Left renal cortex interstitium (tissue), 4 donors: Measurements from ENCODE around the gene CFAP77. TPM values are rescaled to one million over a fixed set of nuclear protein-coding genes. Genes with fewer than 3 reads are reported as not detected.
A peak's percentile ranks its signal among the peaks of the same experiment; 100 is the strongest.
"Not testable (repeated sequence)": the region's sequence is repeated elsewhere in the genome, so short reads cannot be mapped to it uniquely, and the experiment has no call there.

Experiments used
- DNase-seq, 4 donors: peaks; one replicate each; pipeline ENCODE4 v3.0.0-alpha.2; 2013; ENCODE audit warnings: low read depth in 4 of 4, low spot score in 2 of 4, missing footprints in 1 of 4
- polyA plus RNA-seq, 4 donors: library from polyadenylated mRNA; unstranded; fragments of 120-200 nt; gene quantifications; one replicate each; pipeline ENCODE4 v1.2.1, GENCODE V29; 2013; ENCODE audit not compliant: insufficient read length in 4 of 4

The CFAP77 gene
- polyA plus RNA-seq, 4 donors, result 0.68 to 1.6 (median 1.2) TPM

DNA sequence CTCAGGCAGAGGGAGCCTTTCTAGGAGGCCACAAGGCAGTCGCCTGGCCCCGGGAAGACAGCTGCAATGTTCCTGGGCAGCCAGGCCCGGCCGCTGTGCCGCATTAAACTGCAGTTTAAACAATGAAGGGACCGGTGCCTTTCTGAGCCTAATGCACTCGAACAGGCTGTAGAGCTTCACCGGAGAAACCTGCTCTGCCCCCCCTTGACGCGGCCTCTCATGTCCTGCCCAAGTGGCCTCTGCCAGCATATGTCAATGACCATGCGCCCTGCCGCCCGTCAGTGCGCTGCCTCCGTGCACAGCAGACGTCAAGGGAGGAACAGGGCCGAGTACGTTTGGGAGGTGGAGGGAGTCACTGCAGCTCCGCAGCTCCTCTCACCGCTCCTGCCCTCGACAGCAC, 133.9 kb downstream of the CFAP77 start:
- no peak for DNase-seq

GRCh38 chr9:132545578-132545977, 135.6 kb downstream of the CFAP77 start:
- DNase-seq, result no peak

- no peak for DNase-seq
These were observed 136.4 kb downstream of the CFAP77 start for GRCh38 chr9:132546148-132547051.

GRCh38 chr9:132547052-132547431, 137.0 kb downstream of the CFAP77 start:
- DNase-seq, result no peak

- no peak for DNase-seq
These were observed 137.4 kb downstream of the CFAP77 start for GRCh38 chr9:132547436-132547835.

DNA sequence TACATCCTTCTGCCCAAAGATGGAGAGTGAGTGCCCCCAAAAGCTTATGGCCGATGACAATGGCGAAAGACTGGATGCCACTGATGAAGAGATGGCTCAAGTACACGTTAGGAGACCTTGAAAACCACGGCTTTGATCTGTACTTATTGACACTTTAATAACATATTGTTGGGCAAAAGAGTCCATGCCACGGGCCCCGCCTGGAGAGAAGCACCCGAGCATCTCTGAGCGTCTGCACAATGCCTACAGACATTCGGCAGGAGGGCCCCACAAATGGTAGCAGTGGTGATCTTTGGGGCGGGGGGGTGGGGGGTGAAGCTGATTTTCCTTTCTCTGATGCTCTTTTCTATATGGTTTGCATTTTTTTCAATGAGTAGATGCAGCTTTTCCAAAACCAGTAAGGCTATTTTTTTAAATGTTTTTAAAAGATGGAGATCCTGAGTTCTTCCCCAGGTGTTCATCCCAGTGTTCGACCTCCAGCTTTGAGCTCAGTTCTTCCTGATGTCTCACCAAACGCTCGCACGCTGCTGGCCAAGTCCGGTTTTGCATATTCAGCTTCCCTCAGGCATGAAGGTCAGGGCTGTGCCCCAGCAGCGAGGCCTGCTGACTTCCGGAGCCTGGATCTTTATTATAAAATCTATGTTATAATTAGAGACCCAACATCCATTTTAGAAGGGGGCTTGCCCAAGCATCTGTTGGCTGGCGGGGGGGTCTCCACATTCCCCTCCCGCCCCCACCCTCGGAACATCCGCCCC, 138.1 kb downstream of the CFAP77 start:
- DNase-seq, result no peak

- DNase-seq, result no peak
These were observed 139.0 kb downstream of the CFAP77 start for GRCh38 chr9:132548751-132549640.

- DNase-seq, result no peak
These were observed 141.5 kb downstream of the CFAP77 start for GRCh38 chr9:132551556-132551955.

- no peak for DNase-seq
These were observed 142.0 kb downstream of the CFAP77 start for GRCh38 chr9:132552041-132552440.

GRCh38 chr9:132554755-132555154, 144.7 kb downstream of the CFAP77 start:
- no peak for DNase-seq

DNA sequence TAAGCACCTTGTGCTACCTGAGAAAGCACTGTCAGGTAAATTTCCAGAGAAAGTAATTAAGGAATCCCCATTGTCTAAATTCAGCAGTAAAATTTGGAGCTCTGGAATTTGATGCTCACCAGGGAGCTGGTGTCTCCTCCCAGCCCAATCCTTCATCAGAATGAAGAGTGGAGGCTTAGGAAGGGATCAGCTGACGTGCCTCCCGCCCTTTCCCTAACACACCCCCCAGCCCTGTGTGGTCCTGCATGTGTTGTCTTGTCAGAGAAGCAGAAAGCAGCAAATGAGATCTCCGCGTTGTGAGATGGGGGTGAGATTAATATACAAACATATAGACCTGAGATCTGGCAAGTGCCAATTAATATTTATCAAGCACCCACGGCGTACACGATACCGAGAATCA, 145.5 kb downstream of the CFAP77 start:
- DNase-seq, result no peak

- no peak for DNase-seq
These were observed 146.2 kb downstream of the CFAP77 start for GRCh38 chr9:132556235-132556634.

GRCh38 chr9:132556714-132557113, 146.7 kb downstream of the CFAP77 start:
- no peak for DNase-seq

DNA sequence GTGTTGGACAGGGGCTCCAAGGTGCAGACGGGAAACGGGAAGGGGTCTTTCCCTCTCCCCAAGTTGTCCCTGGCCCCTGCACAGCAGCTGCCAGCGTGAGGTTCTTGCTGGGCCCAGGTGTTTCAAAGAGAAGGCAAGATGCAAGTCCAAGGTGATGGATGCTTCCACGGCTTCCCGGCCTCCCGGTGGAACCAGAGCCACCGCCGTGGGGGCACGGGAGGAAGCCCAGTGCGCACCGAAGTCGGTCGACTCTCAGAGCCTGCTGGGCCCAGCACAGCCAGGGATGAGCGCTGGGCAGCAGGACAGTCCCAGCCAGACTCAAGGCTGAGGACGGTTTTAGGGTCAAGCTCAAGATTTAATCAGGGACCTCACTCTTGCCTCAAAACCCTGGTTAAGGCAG, 147.1 kb downstream of the CFAP77 start:
- DNase-seq, result no peak

- no peak for DNase-seq
These were observed 149.7 kb downstream of the CFAP77 start for GRCh38 chr9:132559711-132560110.

- DNase-seq, result peak in 1 of 4 donors; percentile 57
These were observed 150.7 kb downstream of the CFAP77 start for GRCh38 chr9:132560616-132561202.

DNA sequence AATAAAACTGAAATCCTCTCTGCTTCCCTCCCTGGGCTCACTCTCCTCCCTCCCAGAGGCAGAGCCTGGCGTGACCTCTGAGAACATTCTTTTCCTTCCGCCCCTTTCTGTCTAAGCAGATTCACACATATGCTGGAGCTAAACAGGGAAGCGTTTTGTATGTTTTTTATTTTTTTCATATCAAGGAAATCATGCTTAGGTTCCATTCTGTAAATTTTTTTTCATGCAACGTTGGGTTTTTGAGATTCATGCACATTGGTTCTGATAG, 152.2 kb downstream of the CFAP77 start:
- DNase-seq, result no peak

GRCh38 chr9:132564526-132564925, 154.5 kb downstream of the CFAP77 start:
- no peak for DNase-seq

DNA sequence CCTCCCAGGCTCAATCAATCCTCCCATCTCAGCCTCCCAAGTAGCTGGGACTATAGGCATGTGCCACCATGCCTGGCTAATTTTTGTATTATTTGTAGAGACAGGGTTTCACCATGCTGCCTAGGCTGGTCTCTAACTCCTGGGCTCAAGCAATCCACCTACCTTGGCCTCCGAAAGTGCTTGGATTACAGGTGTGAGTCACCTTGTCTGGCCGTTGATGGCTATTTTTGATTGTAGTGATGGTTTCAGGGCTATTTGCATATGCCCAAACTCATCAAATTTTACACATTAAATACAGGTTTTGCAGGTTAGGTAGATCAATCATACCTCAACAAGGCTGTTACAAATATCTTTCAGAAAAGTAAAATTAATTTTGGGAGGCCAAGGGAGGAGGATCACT, 158.8 kb downstream of the CFAP77 start:
- DNase-seq, result not testable (repeated sequence)

GRCh38 chr9:132571806-132572600, 162.0 kb downstream of the CFAP77 start:
- DNase-seq, result no peak
